IPS DF 6.9 (cell line): Measurements from ENCODE around the gene PRKCQ.

Experiments used
- DNase-seq: peaks from one replicate; pipeline ENCODE4 v3.0.0-alpha.2; 2013; ENCODE audit warnings: low read depth, low spot score
- H3K27ac ChIP-seq: one replicate; pipeline ENCODE4 v1.5.1; 2013; ENCODE audit warnings: low read length, control low read depth
- H3K27me3 ChIP-seq: 2 replicates; pipeline ENCODE4 v1.6.1; 2013; ENCODE audit warnings: mild to moderate bottlenecking, low read length; ENCODE audit not compliant: control insufficient read depth, insufficient read depth
- H3K36me3 ChIP-seq: 2 replicates; pipeline ENCODE4 v1.6.1; 2013; ENCODE audit warnings: low read length; ENCODE audit not compliant: control insufficient read depth, insufficient read depth
- H3K4me1 ChIP-seq: 2 replicates; pipeline ENCODE4 v1.6.1; 2013; ENCODE audit warnings: low read length; ENCODE audit not compliant: control insufficient read depth, insufficient read depth
- H3K4me3 ChIP-seq: 2 replicates; pipeline ENCODE4 v1.5.1; 2013; ENCODE audit warnings: mild to moderate bottlenecking, low read length
- H3K9me3 ChIP-seq: 2 replicates; pipeline ENCODE4 v1.6.1; 2013; ENCODE audit warnings: low read length, inconsistent platforms; ENCODE audit not compliant: control insufficient read depth, insufficient read depth
- WGBS: extraction: QIAGEN DNeasy Blood & Tissue Kit; methylation state at CpG from one replicate; pipeline ENCODE4 v1.1.7; 2013; ENCODE audit warnings: mixed read lengths, missing lambda C conversion rate; ENCODE audit not compliant: insufficient read length, insufficient coverage; 5-methylcytosine and 5-hydroxymethylcytosine counted together

Gene PRKCQ

GRCh38 chr10:6379015-6379776 lies 200.9 kb downstream of the PRKCQ start:
- no peak for DNase-seq
- Histone ChIP-seq H3K27ac (no peak overlapping the region), H3K27me3 (no peaks in the 10 kb centered on the region), H3K9me3 (peaks cover 3% of the 10 kb centered on the region), H3K36me3 (no peaks in the 10 kb centered on the region), H3K4me3 (no peak overlapping the region), H3K4me1 (no peaks in the 10 kb centered on the region)
- no CpG with 5 or more reads among the region's 1 CpG for WGBS
